SK-N-SH (cell line): ENCODE results near the gene PPM1L. TPM values are rescaled to one million over a fixed set of nuclear protein-coding genes. Genes with fewer than 3 reads are reported as not detected.

Experiments used
- CTCF ChIA-PET: fragments of 300-600, 350-600 bp; formaldehyde crosslinking; extraction: SDS; loops from one replicate; lab custom pipeline; 2021; lab: Yijun Ruan, JAX
- POLR2A ChIA-PET: fragments of 350-600 bp; sonication (Branson Sonifier 250); formaldehyde crosslinking; extraction: SDS; loops from one replicate; lab custom pipeline; 2020; ENCODE audit warnings: antibody characterized with exemption, inconsistent platforms; lab: Yijun Ruan, JAX
- DNase-seq: peaks from one replicate; pipeline ENCODE4 v3.0.0; 2012
- H2AFZ ChIP-seq: fragments of 200-600 bp; sonication (generic); 2 replicates; pipeline ENCODE4 v1.8.1; 2016; ENCODE audit warnings: antibody characterized with exemption, mild to moderate bottlenecking, low read depth
- H3F3A ChIP-seq: fragments of 200-600 bp; sonication (generic); replicated peaks from 2 replicates; pipeline ENCODE3; 2016; ENCODE audit warnings: antibody characterized with exemption, mild to moderate bottlenecking; ENCODE audit not compliant: insufficient read depth
- H3K27ac ChIP-seq, 2 experiments: fragments of 200-500 bp in 1 of 2; fragments of 200-600 bp in 1 of 2; sonication (Bioruptor generic) in 1 of 2; sonication (generic), shearing (Covaris generic) in 1 of 2; 2 replicates each; pipeline versions ENCODE4 v1.5.1 to v1.6.1; 2014 to 2016; ENCODE audit warnings: low read depth in 2 of 2, inconsistent platforms in 1 of 2, low read length in 1 of 2, mild to moderate bottlenecking in 1 of 2, mixed read lengths in 1 of 2
- H3K27me3 ChIP-seq: fragments of 200-600 bp; sonication (generic), shearing (Covaris generic); 2 replicates; pipeline ENCODE4 v1.6.1; 2016; ENCODE audit warnings: mixed run types; ENCODE audit not compliant: insufficient read depth
- H3K36me3 ChIP-seq, 2 experiments: fragments of 200-500 bp in 1 of 2; fragments of 200-600 bp in 1 of 2; sonication (Bioruptor generic) in 1 of 2; sonication (generic) in 1 of 2; replicated peaks in 1 of 2; 2 replicates each; pipeline versions ENCODE3 to v1.5.1; 2014 to 2016; ENCODE audit warnings: low read length in 1 of 2, mild to moderate bottlenecking in 1 of 2; ENCODE audit not compliant: insufficient read depth in 2 of 2, control insufficient read depth in 1 of 2
- H3K4me1 ChIP-seq, 2 experiments: fragments of 200-500 bp in 1 of 2; fragments of 200-600 bp in 1 of 2; sonication (Bioruptor generic) in 1 of 2; sonication (generic), shearing (Covaris generic) in 1 of 2; 2 replicates each; pipeline versions ENCODE4 v1.5.1 to v1.6.1; 2014 to 2016; ENCODE audit warnings: low read depth in 1 of 2, low read length in 1 of 2, mixed run types in 1 of 2; ENCODE audit not compliant: insufficient read depth in 2 of 2, control insufficient read depth in 1 of 2
- H3K4me2 ChIP-seq: fragments of 200-600 bp; sonication (generic), shearing (Covaris generic); 2 replicates; pipeline ENCODE4 v1.6.1; 2017; ENCODE audit warnings: mixed run types
- H3K4me3 ChIP-seq, 2 experiments: fragments of 200-500 bp in 1 of 2; fragments of 200-600 bp in 1 of 2; sonication (Bioruptor generic) in 1 of 2; sonication (generic), shearing (Covaris generic) in 1 of 2; 2 replicates each; pipeline versions ENCODE4 v1.5.1 to v1.8.1; 2014 to 2016; ENCODE audit warnings: low read depth in 2 of 2, inconsistent platforms in 1 of 2, low read length in 1 of 2, mild to moderate bottlenecking in 1 of 2, mixed read lengths in 1 of 2, moderate library complexity in 1 of 2
- H3K79me2 ChIP-seq: fragments of 200-600 bp; sonication (generic); 2 replicates; pipeline ENCODE4 v1.8.1; 2017; ENCODE audit warnings: mild to moderate bottlenecking; ENCODE audit not compliant: insufficient read depth
- H3K9ac ChIP-seq: fragments of 200-600 bp; sonication (generic); 2 replicates; pipeline ENCODE4 v1.6.1; 2017; ENCODE audit warnings: mixed run types
- H3K9me2 ChIP-seq: fragments of 200-600 bp; sonication (generic); 2 replicates; pipeline ENCODE4 v1.6.1; 2017; ENCODE audit warnings: mixed run types
- H3K9me3 ChIP-seq: fragments of 200-600 bp; sonication (generic); 2 replicates; pipeline ENCODE4 v1.6.1; 2017; ENCODE audit warnings: mixed run types, mild to moderate bottlenecking, moderate library complexity
- H4K20me1 ChIP-seq: fragments of 200-600 bp; sonication (generic); 2 replicates; pipeline ENCODE4 v1.6.1; 2017; ENCODE audit warnings: mild to moderate bottlenecking, mixed run types; ENCODE audit not compliant: insufficient read depth
- CHD2 ChIP-seq: fragments of 150-350 bp; IDR thresholded peaks from 2 replicates; pipeline ENCODE4 v1.6.1; 2018; ENCODE audit warnings: low read length; ENCODE audit not compliant: partially characterized antibody
- CTCF ChIP-seq: fragments of 200-600 bp; sonication (generic); IDR thresholded peaks from 2 replicates; pipeline ENCODE4 v1.6.1; 2017; ENCODE audit warnings: antibody characterized with exemption, mild to moderate bottlenecking, moderate library complexity
- ELF1 ChIP-seq: IDR thresholded peaks from 2 replicates; pipeline ENCODE4 v1.4.0; 2012
- GATA2 ChIP-seq: sonication (generic); formaldehyde crosslinking; IDR thresholded peaks from 2 replicates; pipeline ENCODE4 v1.5.0; 2020; ENCODE audit warnings: mild to moderate bottlenecking, missing genetic modification reagents
- IRF3 ChIP-seq: fragments of 150-350 bp; IDR thresholded peaks from 2 replicates; pipeline ENCODE4 v1.6.1; 2016; ENCODE audit warnings: mild to moderate bottlenecking, low read depth, low read length
- JUND ChIP-seq: IDR thresholded peaks from 2 replicates; pipeline ENCODE4 v1.4.0; 2012
- MEF2A ChIP-seq: IDR thresholded peaks from 2 replicates; pipeline ENCODE4 v1.4.0; 2012; ENCODE audit warnings: low read depth, borderline replicate concordance
- POLR2AphosphoS5 ChIP-seq: IDR thresholded peaks from 2 replicates; pipeline ENCODE4 v1.6.1; 2012; ENCODE audit warnings: low read depth, low read length
- RAD21 ChIP-seq: IDR thresholded peaks from 2 replicates; pipeline ENCODE4 v1.6.1; 2012; ENCODE audit warnings: mild to moderate bottlenecking, low read length
- RFX5 ChIP-seq: IDR thresholded peaks from 2 replicates; pipeline ENCODE4 v1.6.1; 2012; ENCODE audit warnings: mild to moderate bottlenecking, improper control_type of control experiment, low read length
- TCF12 ChIP-seq: IDR thresholded peaks from 2 replicates; pipeline ENCODE4 v1.4.0; 2012
- YY1 ChIP-seq: IDR thresholded peaks from 2 replicates; pipeline ENCODE4 v1.4.0; 2012; ENCODE audit warnings: low read depth, mild to moderate bottlenecking
- ZBTB33 ChIP-seq: IDR thresholded peaks from 2 replicates; pipeline ENCODE4 v1.4.0; 2012; ENCODE audit warnings: low read depth, borderline replicate concordance
- WGBS: methylation state at CpG from one replicate; pipeline ENCODE4 v1.1.6; 2017; ENCODE audit warnings: low lambda C conversion rate; 5-methylcytosine and 5-hydroxymethylcytosine counted together
- polyA plus RNA-seq, 3 experiments: library from polyadenylated mRNA; depleted of rRNA; stranded (reverse); fragments of >200 nt; gene quantifications; 2 replicates each; pipeline ENCODE4 v1.2.3, GENCODE V29; 2012

PPM1L gene
- polyA plus RNA-seq, 1 of the 3 experiments (the other 2 are of a cell fraction), result 0.16 TPM

GRCh38 chr3:160781863-160782262 is 25.8 kb downstream of the PPM1L start:
- Histone ChIP-seq H3K9ac (no peak overlapping the region), H3K27me3 (no peaks in the 10 kb centered on the region), H3K79me2 (no peaks in the 10 kb centered on the region), H3K4me1 (no peaks in the 10 kb centered on the region), H2AFZ (no peak overlapping the region), H3K9me3 (no peaks in the 10 kb centered on the region), H4K20me1 (no peaks in the 10 kb centered on the region), H3F3A (no peaks in the 10 kb centered on the region), H3K9me2 (no peaks in the 10 kb centered on the region), H3K27ac (no peak overlapping the region), H3K36me3 (no peaks in the 10 kb centered on the region), H3K4me3 (no peak overlapping the region), H3K4me2 (no peak overlapping the region)
- POLR2A ChIA-PET, result no interaction called here
- TF ChIP-seq YY1 (no peak), CHD2 (no peak), GATA2 (CRISPR knock-in tag) (no peak), IRF3 (no peak), JUND (no peak), RFX5 (no peak), MEF2A (no peak), TCF12 (no peak)
- DNase-seq, result no peak
- 92% methylated on average over 3 of the region's 3 CpGs for WGBS
- CTCF ChIA-PET, result no interaction called here

GRCh38 chr3:160784853-160785252 is 28.8 kb downstream of the PPM1L start:
- Histone ChIP-seq H3K9ac (no peak overlapping the region), H3K4me2 (no peak overlapping the region), H3K36me3 (no peaks in the 10 kb centered on the region), H3K4me1 (no peaks in the 10 kb centered on the region), H3F3A (no peaks in the 10 kb centered on the region), H3K9me3 (no peaks in the 10 kb centered on the region), H3K9me2 (no peaks in the 10 kb centered on the region), H4K20me1 (no peaks in the 10 kb centered on the region), H3K4me3 (no peak overlapping the region), H2AFZ (no peak overlapping the region), H3K27me3 (no peaks in the 10 kb centered on the region), H3K27ac (no peak overlapping the region), H3K79me2 (no peaks in the 10 kb centered on the region)
- ChIA-PET CTCF (no interaction called here), POLR2A (no interaction called here)
- no peak for DNase-seq
- TF ChIP-seq POLR2AphosphoS5, result no peak
- TF ChIP-seq RAD21, result no peak
- TF ChIP-seq MEF2A, result no peak
- TF ChIP-seq ELF1, result no peak
- TF ChIP-seq JUND, result no peak
- no peak for TF ChIP-seq CTCF
- TF ChIP-seq ZBTB33, result no peak
